Esophagus muscularis mucosa (tissue), 4 donors: ENCODE results near the gene FRMD4A. TPM values are rescaled to one million over a fixed set of nuclear protein-coding genes. Genes with fewer than 3 reads are reported as not detected.

Experiments used
- DNase-seq: peaks from one replicate; pipeline ENCODE4 v3.0.0-alpha.2; 2017; ENCODE audit errors: extremely low spot score
- H3K27ac ChIP-seq, 4 donors: fragments of 200-600 bp; sonication (generic); replicated peaks in 1 of 4; 1 replicate in 3 of 4; 2 replicates in 1 of 4; pipeline ENCODE4 v1.5.1; 2016 to 2019; ENCODE audit warnings: mild to moderate bottlenecking in 1 of 4
- H3K27me3 ChIP-seq, 4 donors: fragments of 200-600 bp; sonication (generic); one replicate each; pipeline versions ENCODE4 v1.5.1 to v1.6.0; 2016 to 2019
- H3K36me3 ChIP-seq, 4 donors: fragments of 200-600 bp; sonication (generic); one replicate each; pipeline ENCODE4 v1.5.1; 2016 to 2019
- H3K4me1 ChIP-seq, 4 donors: fragments of 200-600 bp; sonication (generic); one replicate each; pipeline ENCODE4 v1.5.1; 2016 to 2019
- H3K4me3 ChIP-seq, 4 donors: fragments of 200-600 bp; sonication (generic); 1 replicate in 2 of 4; 2 replicates in 2 of 4; pipeline ENCODE4 v1.5.1; 2016 to 2019; ENCODE audit warnings: mild to moderate bottlenecking in 4 of 4, moderate library complexity in 1 of 4
- H3K9me3 ChIP-seq, 4 donors: fragments of 200-600 bp; sonication (generic); 1 replicate in 3 of 4; 2 replicates in 1 of 4; pipeline ENCODE4 v1.5.1; 2016 to 2019
- EP300 ChIP-seq: sonication (generic); formaldehyde crosslinking; IDR thresholded peaks from one replicate; pipeline ENCODE4 v1.6.1; 2017; ENCODE audit warnings: antibody characterized with exemption
- POLR2A ChIP-seq: fragments of 450-650 bp; IDR thresholded peaks from one replicate; pipeline ENCODE4 v1.6.1; 2017; ENCODE audit warnings: antibody characterized with exemption, moderate library complexity, mild to moderate bottlenecking, low read depth
- POLR2AphosphoS5 ChIP-seq, 2 donors: sonication (generic); formaldehyde crosslinking; IDR thresholded peaks; one replicate each; pipeline ENCODE4 v1.6.1; 2017; ENCODE audit warnings: antibody characterized with exemption in 2 of 2
- WGBS: methylation state at CpG from one replicate; pipeline ENCODE4 v1.1.5; 2018; 5-methylcytosine and 5-hydroxymethylcytosine counted together
- intact Hi-C: fragments of 100-400 bp; cut with DNase I; formaldehyde crosslinking; loops from one replicate; pipeline ENCODE4 v1.15.1; 2023
- total RNA-seq, 4 donors: library from RNA; depleted of rRNA; stranded (reverse); fragments of >200 nt; gene quantifications; one replicate each; pipeline versions ENCODE4 v1.1.0 to v1.2.1, GENCODE V29; 2016
- TF ChIP-seq, protein P1 (sequence below), 3 experiments: fragments of 200-600 bp in 2 of 3; fragments of 450-650 bp in 1 of 3; sonication (generic) in 2 of 3; IDR thresholded peaks; one replicate each; pipeline ENCODE4 v1.5.1; 2017 to 2019; ENCODE audit warnings: antibody characterized with exemption in 3 of 3, mild to moderate bottlenecking in 2 of 3, moderate library complexity in 1 of 3

FRMD4A gene
- total RNA-seq, 4 donors from 2014 or later, result 17.0 to 28.8 (median 21.8) TPM

DNA sequence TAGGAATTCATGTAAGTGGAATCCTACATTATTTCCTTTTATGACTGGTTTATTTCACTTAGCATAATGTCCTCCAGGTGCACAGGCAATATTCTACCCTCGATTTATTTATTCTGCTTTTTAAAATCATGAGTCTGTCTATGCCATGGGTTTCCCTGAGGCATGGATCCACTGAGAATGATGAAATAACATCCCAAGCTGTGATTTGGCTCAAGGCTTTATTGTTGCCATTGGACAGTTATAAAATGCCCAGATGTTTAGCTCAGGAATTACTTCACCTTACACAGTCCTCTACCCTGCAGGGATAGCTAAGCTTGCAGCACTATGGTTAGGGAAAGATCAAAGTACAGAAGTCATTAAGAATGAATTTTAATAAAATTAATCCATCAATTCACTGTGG lies 219.5 kb downstream of the FRMD4A start:
- TF ChIP-seq POLR2A, result no peak
- no peak for TF ChIP-seq EP300
- TF ChIP-seq, protein P1, sequence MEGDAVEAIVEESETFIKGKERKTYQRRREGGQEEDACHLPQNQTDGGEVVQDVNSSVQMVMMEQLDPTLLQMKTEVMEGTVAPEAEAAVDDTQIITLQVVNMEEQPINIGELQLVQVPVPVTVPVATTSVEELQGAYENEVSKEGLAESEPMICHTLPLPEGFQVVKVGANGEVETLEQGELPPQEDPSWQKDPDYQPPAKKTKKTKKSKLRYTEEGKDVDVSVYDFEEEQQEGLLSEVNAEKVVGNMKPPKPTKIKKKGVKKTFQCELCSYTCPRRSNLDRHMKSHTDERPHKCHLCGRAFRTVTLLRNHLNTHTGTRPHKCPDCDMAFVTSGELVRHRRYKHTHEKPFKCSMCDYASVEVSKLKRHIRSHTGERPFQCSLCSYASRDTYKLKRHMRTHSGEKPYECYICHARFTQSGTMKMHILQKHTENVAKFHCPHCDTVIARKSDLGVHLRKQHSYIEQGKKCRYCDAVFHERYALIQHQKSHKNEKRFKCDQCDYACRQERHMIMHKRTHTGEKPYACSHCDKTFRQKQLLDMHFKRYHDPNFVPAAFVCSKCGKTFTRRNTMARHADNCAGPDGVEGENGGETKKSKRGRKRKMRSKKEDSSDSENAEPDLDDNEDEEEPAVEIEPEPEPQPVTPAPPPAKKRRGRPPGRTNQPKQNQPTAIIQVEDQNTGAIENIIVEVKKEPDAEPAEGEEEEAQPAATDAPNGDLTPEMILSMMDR (IDR thresholded peaks at IDR 0.05), result no peak
- no peak for TF ChIP-seq POLR2AphosphoS5 (IDR thresholded peaks at IDR 0.05)
- Histone ChIP-seq H3K4me3 (no peak overlapping the region), H3K27me3 (no peaks in the 10 kb centered on the region), H3K27ac (no peak overlapping the region), H3K4me1 (no peaks in the 10 kb centered on the region), H3K36me3 (no peaks in the 10 kb centered on the region), H3K9me3 (no peaks in the 10 kb centered on the region)
- intact Hi-C loops, result no loop called here
- WGBS, result 79% methylated on average over 1 of the region's 1 CpG
- no peak for DNase-seq

DNA sequence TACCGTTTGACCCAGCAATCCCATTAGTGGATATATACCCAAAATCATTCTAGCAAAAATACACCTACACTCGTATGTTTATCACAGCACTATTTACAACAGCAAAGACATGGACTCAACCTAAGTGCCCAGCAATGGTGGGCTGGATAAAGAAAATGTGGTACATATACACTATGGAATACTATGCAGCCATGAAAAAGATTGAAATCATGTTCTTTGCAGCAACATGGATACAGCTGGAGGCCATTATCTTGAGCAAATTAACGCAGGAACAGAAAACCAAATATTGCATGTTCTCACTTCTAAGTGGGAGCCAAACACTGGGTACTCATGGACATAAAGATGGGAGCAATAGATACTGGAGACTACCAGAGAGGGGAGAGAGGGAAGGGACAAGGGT lies 223.9 kb downstream of the FRMD4A start:
- Histone ChIP-seq H3K9me3 (no peaks in the 10 kb centered on the region), H3K4me3 (no peak overlapping the region), H3K4me1 (no peaks in the 10 kb centered on the region), H3K36me3 (no peaks in the 10 kb centered on the region), H3K27ac (no peak overlapping the region), H3K27me3 (no peaks in the 10 kb centered on the region)
- intact Hi-C loops, result no loop called here
- DNase-seq, result no peak
- no peak for TF ChIP-seq POLR2A
- TF ChIP-seq POLR2AphosphoS5 (IDR thresholded peaks at IDR 0.05), result no peak
- TF ChIP-seq, protein P1 (IDR thresholded peaks at IDR 0.05), result no peak
- TF ChIP-seq EP300, result no peak
- 94% methylated on average over 3 of the region's 3 CpGs for WGBS

DNA sequence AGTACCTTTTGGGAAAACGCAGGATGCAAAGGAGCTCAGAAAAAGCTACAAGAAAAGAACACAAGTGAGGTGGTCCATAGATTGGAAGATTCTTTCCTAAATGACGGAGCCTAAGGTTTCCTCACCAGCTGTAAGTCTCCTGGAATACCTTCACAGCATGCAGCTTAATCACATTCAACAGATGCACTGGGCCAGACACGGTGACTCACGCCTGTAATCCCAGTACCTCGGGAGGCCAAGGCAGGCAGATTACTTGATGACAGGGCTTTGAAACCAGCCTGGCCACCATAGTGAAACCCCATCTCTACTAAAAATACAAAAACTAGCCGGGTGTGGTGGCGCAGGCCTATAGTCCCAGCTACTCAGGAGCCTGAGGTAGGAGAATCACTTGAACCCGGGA lies 228.7 kb downstream of the FRMD4A start:
- intact Hi-C loops, result no loop called here
- WGBS, result 92% methylated on average over 8 of the region's 8 CpGs
- TF ChIP-seq EP300 (no peak), POLR2A (no peak), POLR2AphosphoS5 (IDR thresholded peaks at IDR 0.05) (no peak)
- TF ChIP-seq, protein P1 (IDR thresholded peaks at IDR 0.05), result no peak

DNA sequence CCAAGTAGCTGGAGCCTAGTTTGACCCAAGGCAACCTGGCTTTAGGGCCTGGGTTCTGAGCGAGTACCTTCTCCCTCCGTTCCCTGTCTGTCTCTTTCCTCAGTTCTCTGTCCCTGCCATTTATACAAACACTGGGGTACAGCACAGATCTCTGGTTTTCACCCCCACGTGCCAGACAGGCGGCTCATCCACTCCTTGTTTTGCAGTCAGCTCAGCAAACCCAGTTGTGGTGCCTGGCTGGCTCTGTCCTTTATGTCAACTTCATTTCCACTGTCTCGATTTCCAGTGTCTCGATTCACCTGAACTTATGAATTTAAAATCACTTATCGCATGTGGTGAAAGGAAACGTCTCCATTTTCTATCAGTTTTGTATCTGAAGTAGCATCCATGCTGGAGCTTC lies 230.8 kb downstream of the FRMD4A start:
- 87% methylated on average over 8 of the region's 8 CpGs for WGBS
- intact Hi-C loops, result no loop called here
- no peak overlapping the region for H3K4me3 ChIP-seq
- TF ChIP-seq EP300 (no peak), POLR2A (no peak), POLR2AphosphoS5 (IDR thresholded peaks at IDR 0.05) (no peak)
- TF ChIP-seq, protein P1 (IDR thresholded peaks at IDR 0.05), result no peak
- H3K27me3 ChIP-seq, result no peaks in the 10 kb centered on the region
- no peaks in the 10 kb centered on the region for H3K36me3 ChIP-seq
- no peak overlapping the region for H3K27ac ChIP-seq
- no peaks in the 10 kb centered on the region for H3K9me3 ChIP-seq
- H3K4me1 ChIP-seq, result no peaks in the 10 kb centered on the region
- DNase-seq, result no peak

More for the DNA sequence above, 228.7 kb downstream of the FRMD4A start:
- Histone ChIP-seq H3K27ac (no peak overlapping the region), H3K27me3 (no peaks in the 10 kb centered on the region), H3K4me1 (no peaks in the 10 kb centered on the region), H3K4me3 (no peak overlapping the region), H3K9me3 (no peaks in the 10 kb centered on the region), H3K36me3 (no peaks in the 10 kb centered on the region)
- DNase-seq, result no peak
